HepG2 (cell line): ENCODE measurements around the gene GRB10. TPM values are rescaled to one million over a fixed set of nuclear protein-coding genes. Genes with fewer than 3 reads are reported as not detected.

Experiments
- ATAC-seq: fragments of 200-7000 bp; cut with Tn5 transposase; 3 replicates; pipeline ENCODE4 v1.9.1; 2020; ENCODE audit warnings: mild to moderate bottlenecking, moderate library complexity
- BruUV-seq: library from RNA; stranded (reverse); fragments of 400-500 nt; replicated peaks from 2 replicates; lab custom pipeline; 2021; lab: Mats Ljungman, UMichigan
- CTCF ChIA-PET: fragments of 300-600 bp; formaldehyde crosslinking; extraction: SDS; loops from one replicate; lab custom pipeline; 2021; ENCODE audit warnings: low total read pairs, inconsistent platforms, low intra/inter-chr PET ratio; lab: Yijun Ruan, JAX
- POLR2A ChIA-PET: fragments of 350-600 bp; sonication (Branson Sonifier 250); formaldehyde crosslinking; loops from one replicate; lab custom pipeline; 2020; ENCODE audit warnings: antibody characterized with exemption, inconsistent platforms; lab: Yijun Ruan, JAX
- DNase-seq: peaks from one replicate; pipeline ENCODE4 v3.0.0-alpha.2; 2015; ENCODE audit warnings: low spot score
- FAIRE-seq: peaks from 3 replicates; lab custom pipeline; 2011; peaks lifted over from hg19 to GRCh38; lab: Jason Lieb, UNC
- H2AFZ ChIP-seq: one replicate; pipeline ENCODE4 v1.6.1; 2011; ENCODE audit warnings: low read length, inconsistent platforms
- H3K27ac ChIP-seq: fragments of 300-600 bp; 3 replicates; pipeline ENCODE4 v1.8.0; 2011; ENCODE audit warnings: mixed run types, mild to moderate bottlenecking, mixed read lengths, low read length, inconsistent platforms; ENCODE audit not compliant: insufficient read depth; ENCODE audit errors: extremely low read length
- H3K27me3 ChIP-seq, 2 experiments: fragments of 200-600 bp in 1 of 2; 2 replicates in 1 of 2; 3 replicates in 1 of 2; pipeline versions ENCODE4 v1.6.0 to v1.8.0; 2011; ENCODE audit warnings: low read length in 2 of 2, mild to moderate bottlenecking in 2 of 2, moderate library complexity in 2 of 2, inconsistent platforms in 1 of 2; ENCODE audit not compliant: insufficient read depth in 2 of 2, control insufficient read depth in 1 of 2
- H3K36me3 ChIP-seq, 2 experiments: fragments of 200-600 bp in 1 of 2; replicated peaks in 1 of 2; 2 replicates in 1 of 2; 3 replicates in 1 of 2; pipeline versions ENCODE4 v1.5.1 to v1.8.0; 2011; ENCODE audit warnings: low read length in 2 of 2, inconsistent platforms in 1 of 2; ENCODE audit not compliant: insufficient read depth in 2 of 2, control insufficient read depth in 1 of 2
- H3K4me1 ChIP-seq: 2 replicates; pipeline ENCODE4 v1.5.1; 2012; ENCODE audit warnings: low read length, inconsistent platforms; ENCODE audit not compliant: insufficient read depth
- H3K4me2 ChIP-seq: 2 replicates; pipeline ENCODE4 v1.6.0; 2011; ENCODE audit warnings: low read depth, low read length, inconsistent platforms
- H3K4me3 ChIP-seq, 3 experiments: fragments of 200-600 bp in 1 of 3; sonication (generic), shearing (Covaris generic) in 1 of 3; replicated peaks in 1 of 3; 2 replicates each; pipeline ENCODE4 v1.5.1; 2011 to 2016; ENCODE audit warnings: low read length in 3 of 3, inconsistent platforms in 2 of 3, low read depth in 2 of 3, mild to moderate bottlenecking in 2 of 3, control low read depth in 1 of 3, mixed read lengths in 1 of 3; ENCODE audit not compliant: insufficient read depth in 1 of 3
- H3K79me2 ChIP-seq: one replicate; pipeline ENCODE4 v1.6.1; 2011; ENCODE audit warnings: low read length, inconsistent platforms; ENCODE audit not compliant: insufficient read depth
- H3K9ac ChIP-seq: 2 replicates; pipeline ENCODE4 v1.6.0; 2011; ENCODE audit warnings: mild to moderate bottlenecking, low read depth, low read length, inconsistent platforms; ENCODE audit not compliant: insufficient read depth
- H3K9me3 ChIP-seq: 2 replicates; pipeline ENCODE4 v1.5.1; 2012; ENCODE audit warnings: mild to moderate bottlenecking, low read length
- H4K20me1 ChIP-seq: 2 replicates; pipeline ENCODE4 v1.6.0; 2011; ENCODE audit warnings: inconsistent platforms, mild to moderate bottlenecking, low read length, moderate library complexity; ENCODE audit not compliant: insufficient read depth
- ARHGAP35 ChIP-seq: sonication (generic); formaldehyde crosslinking; IDR thresholded peaks from 2 replicates; pipeline ENCODE4 v1.9.0; 2022; ENCODE audit warnings: mild to moderate bottlenecking, inconsistent platforms, moderate library complexity, missing genetic modification reagents, borderline replicate concordance
- ESRRA ChIP-seq: sonication (generic); formaldehyde crosslinking; IDR thresholded peaks from 2 replicates; pipeline ENCODE4 v1.5.1; 2020; ENCODE audit warnings: mild to moderate bottlenecking, low read depth, missing genetic modification reagents
- HMGXB3 ChIP-seq: sonication (generic); formaldehyde crosslinking; IDR thresholded peaks from 2 replicates; pipeline ENCODE4 v1.4.0; 2020; ENCODE audit warnings: missing genetic modification reagents, borderline replicate concordance
- IKZF5 ChIP-seq: IDR thresholded peaks from 2 replicates; pipeline ENCODE4 v1.6.1; 2018; ENCODE audit warnings: missing genetic modification reagents, mild to moderate bottlenecking, missing compliant biosample characterization
- MAFK ChIP-seq, 2 experiments: IDR thresholded peaks in 1 of 2; conservative IDR thresholded peaks in 1 of 2; 2 replicates each; pipeline ENCODE4 v1.6.1; 2011; ENCODE audit warnings: improper control_type of control experiment in 2 of 2, low read length in 2 of 2
- NCOA1 ChIP-seq: sonication (generic); formaldehyde crosslinking; IDR thresholded peaks from 2 replicates; pipeline ENCODE4 v1.9.0; 2021; ENCODE audit warnings: missing genetic modification reagents
- NCOR1 ChIP-seq: fragments of 200-600 bp; sonication (generic); IDR thresholded peaks from 2 replicates; pipeline ENCODE4 v1.7.0; 2017; ENCODE audit warnings: antibody characterized with exemption, low read length, borderline replicate concordance
- NONO ChIP-seq, 2 experiments: fragments of 450-650 bp in 1 of 2; sonication (generic) in 1 of 2; formaldehyde crosslinking in 1 of 2; IDR thresholded peaks in 1 of 2; conservative IDR thresholded peaks in 1 of 2; 2 replicates each; pipeline versions ENCODE4 v1.6.1 to v1.8.0; 2017 to 2022; ENCODE audit warnings: mild to moderate bottlenecking in 1 of 2, missing genetic modification reagents in 1 of 2, moderate library complexity in 1 of 2
- NR2C2 ChIP-seq: sonication (generic); formaldehyde crosslinking; IDR thresholded peaks from 2 replicates; pipeline ENCODE4 v1.4.0; 2020; ENCODE audit warnings: missing genetic modification reagents, mild to moderate bottlenecking, moderate library complexity, borderline replicate concordance
- SCMH1 ChIP-seq: sonication (generic); formaldehyde crosslinking; IDR thresholded peaks from 2 replicates; pipeline ENCODE4 v1.9.0; 2021; ENCODE audit warnings: missing genetic modification reagents, mild to moderate bottlenecking, borderline replicate concordance
- ZBTB42 ChIP-seq: sonication (generic); formaldehyde crosslinking; IDR thresholded peaks from 2 replicates; pipeline ENCODE4 v1.5.0; 2020; ENCODE audit warnings: mild to moderate bottlenecking, missing genetic modification reagents
- ZMYM2 ChIP-seq: sonication (generic); formaldehyde crosslinking; IDR thresholded peaks from 2 replicates; pipeline ENCODE4 v1.8.0; 2022; ENCODE audit warnings: mild to moderate bottlenecking, missing genetic modification reagents
- ZNF256 ChIP-seq: sonication (generic); formaldehyde crosslinking; conservative IDR thresholded peaks from 2 replicates; pipeline ENCODE4 v1.4.0; 2020; ENCODE audit warnings: missing genetic modification reagents
- ZNF362 ChIP-seq: sonication (generic); formaldehyde crosslinking; IDR thresholded peaks from 2 replicates; pipeline ENCODE4 v1.4.0; 2020; ENCODE audit warnings: missing genetic modification reagents, mild to moderate bottlenecking, borderline replicate concordance
- ZNF550 ChIP-seq: sonication (generic); formaldehyde crosslinking; IDR thresholded peaks from 2 replicates; pipeline ENCODE4 v1.4.0; 2020; ENCODE audit warnings: mild to moderate bottlenecking, missing genetic modification reagents, borderline replicate concordance
- ZNF576 ChIP-seq: sonication (generic); formaldehyde crosslinking; IDR thresholded peaks from 2 replicates; pipeline ENCODE4 v1.4.0; 2020; ENCODE audit warnings: mild to moderate bottlenecking, missing genetic modification reagents
- ZNF598 ChIP-seq: sonication (generic); formaldehyde crosslinking; IDR thresholded peaks from 2 replicates; pipeline ENCODE4 v1.5.1; 2020; ENCODE audit warnings: mild to moderate bottlenecking, missing genetic modification reagents, borderline replicate concordance
- ZNF790 ChIP-seq: sonication (generic); formaldehyde crosslinking; IDR thresholded peaks from 2 replicates; pipeline ENCODE4 v1.8.0; 2022; ENCODE audit warnings: missing genetic modification reagents, mild to moderate bottlenecking, borderline replicate concordance
- WGBS: methylation state at CpG from one replicate; pipeline ENCODE4 v1.1.6; 2017; ENCODE audit warnings: low lambda C conversion rate; 5-methylcytosine and 5-hydroxymethylcytosine counted together
- in situ Hi-C: cut with HindIII; loops from 2 replicates; pipeline ENCODE4 v1.10.0; 2017; ENCODE audit warnings: low pct_unique_long_range_greater_than_20kb; ENCODE audit not compliant: extremely low pct_ligation_motif_present
- intact Hi-C: fragments of 100-400 bp; cut with micrococcal nuclease; formaldehyde crosslinking; loops from one replicate; pipeline ENCODE4 v1.10.0; 2022; ENCODE audit not compliant: unreplicated experiment
- polyA plus RNA-seq, 8 experiments: library from polyadenylated mRNA; depleted of rRNA in 3 of 8; stranded (reverse) in 7 of 8; unstranded in 1 of 8; fragments of >200 nt; fragmentation: Illumina TruSeq in 4 of 8; extraction: Trizol in 4 of 8; gene quantifications; 2 replicates each; pipeline versions ENCODE4 v1.2.1 to v1.2.3, GENCODE V29; 2011 to 2016; ENCODE audit warnings: low read depth in 4 of 8, missing spikeins in 1 of 8, mixed read lengths in 1 of 8; ENCODE audit not compliant: insufficient read depth in 1 of 8
- total RNA-seq, 5 experiments: library from RNA; depleted of rRNA; stranded (reverse); fragments of >200 nt; fragmentation: Illumina TruSeq; extraction: Trizol; gene quantifications; 2 replicates each; pipeline ENCODE4 v1.2.3, GENCODE V29; 2016; ENCODE audit warnings: low read depth in 1 of 5

GRB10 gene
- total and polyA plus RNA-seq, 2 of the 13 experiments (the other 11 are each of a cell fraction or from before 2014, with no cell fraction given): 4.0 to 6.8 TPM

GRCh38 chr7:50725774-50726173, 56.9 kb downstream of the GRB10 start:
- H3K4me2 ChIP-seq: no peak overlapping the region
- no peaks in the 10 kb centered on the region for H4K20me1 ChIP-seq
- in situ Hi-C loops (no loop called here), intact Hi-C loops (no loop called here)
- no peak for FAIRE-seq
- no peaks in the 10 kb centered on the region for H3K36me3 ChIP-seq
- H3K79me2 ChIP-seq: no peaks in the 10 kb centered on the region
- no TSS peak for BruUV-seq
- H3K4me3 ChIP-seq: no peak overlapping the region
- WGBS: 84% methylated on average over 3 of the region's 3 CpGs
- H3K9ac ChIP-seq: no peak overlapping the region
- TF ChIP-seq SCMH1 (no peak), ZMYM2 (CRISPR knock-in tag) (no peak), ZNF598 (no peak), ZNF790 (CRISPR knock-in tag) (no peak), ARHGAP35 (CRISPR knock-in tag) (no peak), NCOA1 (no peak), ZBTB42 (CRISPR knock-in tag) (no peak), ZNF576 (CRISPR knock-in tag) (no peak), NR2C2 (no peak), NCOR1 (no peak), ZNF256 (CRISPR knock-in tag) (no peak), ZNF550 (CRISPR knock-in tag) (no peak), ZNF362 (CRISPR knock-in tag) (no peak), NONO (IDR thresholded peaks at IDR 0.05) (no peak), NONO (CRISPR knock-in tag; conservative IDR thresholded peaks at IDR 0.05) (no peak), IKZF5 (CRISPR knock-in tag) (no peak), MAFK (conservative IDR thresholded peaks at IDR 0.05 in 1 of 2, IDR thresholded peaks at IDR 0.05 in 1 of 2; ENCODE audit: low read length in 2 of 2) (no peak), ESRRA (CRISPR knock-in tag) (no peak), HMGXB3 (CRISPR knock-in tag) (no peak)
- no peak overlapping the region for H3K27ac ChIP-seq
- no peak for DNase-seq
- H3K27me3 ChIP-seq: no peaks in the 10 kb centered on the region
- ChIA-PET POLR2A (no interaction called here), CTCF (no interaction called here)
- no peak overlapping the region for H2AFZ ChIP-seq
- H3K4me1 ChIP-seq: peaks cover 11% of the 10 kb centered on the region
- no peak for ATAC-seq
- H3K9me3 ChIP-seq: no peaks in the 10 kb centered on the region
